Measurements from ENCODE around the gene MAPK7.

MAPK7 gene

GRCh38 chr17:19413761-19414160 is 35.5 kb downstream of the MAPK7 start:
- no peak overlapping the region for H3K4me3 ChIP-seq (ENCODE audit: low read length)
- TF ChIP-seq CTCF (conservative IDR thresholded peaks at IDR 0.05; ENCODE audit: low read length): no peak
- DNase-seq (ENCODE audit: low read depth): no peak

GRCh38 chr17:19414396-19415280 is 36.3 kb downstream of the MAPK7 start:
- no peak for DNase-seq (ENCODE audit: low read depth)
- no peak overlapping the region for H3K4me3 ChIP-seq (ENCODE audit: low read length)
- no peak for TF ChIP-seq CTCF (conservative IDR thresholded peaks at IDR 0.05; ENCODE audit: low read length)

- no peak for DNase-seq (ENCODE audit: low read depth)
- no peak for TF ChIP-seq CTCF (conservative IDR thresholded peaks at IDR 0.05; ENCODE audit: low read length)
- H3K4me3 ChIP-seq (ENCODE audit: low read length): no peak overlapping the region
Measured at GRCh38 chr17:19415311-19415710, 37.0 kb downstream of the MAPK7 start.

- DNase-seq (ENCODE audit: low read depth): no peak
- no peak overlapping the region for H3K4me3 ChIP-seq (ENCODE audit: low read length)
- no peak for TF ChIP-seq CTCF (conservative IDR thresholded peaks at IDR 0.05; ENCODE audit: low read length)
Measured at GRCh38 chr17:19415806-19416775, 37.8 kb downstream of the MAPK7 start.

GRCh38 chr17:19417611-19418010 is 39.3 kb downstream of the MAPK7 start:
- H3K4me3 ChIP-seq (ENCODE audit: low read length): no peak overlapping the region
- no peak for DNase-seq (ENCODE audit: low read depth)
- no peak for TF ChIP-seq CTCF (conservative IDR thresholded peaks at IDR 0.05; ENCODE audit: low read length)

DNA sequence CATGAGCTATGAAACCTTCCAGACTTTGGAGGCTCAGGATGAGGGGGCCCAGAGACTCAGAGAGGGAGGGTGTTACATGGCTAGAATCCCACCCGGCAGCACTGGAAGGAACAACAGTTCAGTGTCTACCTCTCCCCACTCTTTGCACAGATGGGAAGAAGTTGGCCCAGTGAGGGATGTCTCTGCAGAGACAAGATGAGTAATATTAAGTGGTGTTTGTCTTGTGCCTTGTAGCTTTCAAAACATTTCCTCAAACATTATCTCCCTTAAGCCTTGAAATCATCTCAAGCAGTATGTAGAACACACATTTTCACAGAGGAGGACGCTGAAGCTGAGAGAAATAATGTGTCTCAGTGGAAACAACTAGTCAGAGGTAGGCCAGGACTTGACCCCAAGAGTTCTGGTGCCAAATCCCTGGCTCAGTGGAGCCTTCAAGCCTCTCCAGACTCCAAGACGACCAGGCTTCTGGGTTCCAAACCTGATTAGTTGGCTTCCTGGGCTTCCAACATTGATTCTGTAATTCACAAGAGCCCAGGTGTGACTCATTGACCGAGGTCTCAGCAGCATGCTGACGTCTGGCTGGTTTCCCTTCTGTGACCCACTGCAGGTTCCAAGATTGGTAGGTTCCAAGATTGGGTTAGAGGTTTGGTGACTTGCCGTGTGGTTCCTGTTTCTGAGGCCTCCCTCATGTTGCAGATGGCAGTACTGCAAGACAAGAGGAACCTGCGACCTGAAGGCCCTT is 40.1 kb downstream of the MAPK7 start:
- TF ChIP-seq CTCF (conservative IDR thresholded peaks at IDR 0.05; ENCODE audit: low read length): no peak; the same call in 1 of the 2 replicates
- peak; percentile 44 for DNase-seq (ENCODE audit: low read depth)
- no peak overlapping the region for H3K4me3 ChIP-seq (ENCODE audit: low read length)
